Fibroblast of mammary gland (primary cell): Measurements from ENCODE around the gene ANGPTL4.

Source experiments
- DNase-seq: peaks from one replicate; pipeline ENCODE4 v3.0.0-alpha.2; 2010; ENCODE audit warnings: low read depth
- H3K4me3 ChIP-seq: 2 replicates; pipeline ENCODE4 v1.5.1; 2011; ENCODE audit warnings: low read depth, mild to moderate bottlenecking, low read length, moderate library complexity; ENCODE audit not compliant: control insufficient read depth
- TF ChIP-seq, protein P1 (sequence below): conservative IDR thresholded peaks from 2 replicates; pipeline ENCODE4 v1.5.1; 2011; ENCODE audit warnings: low read depth, low read length, inconsistent platforms; ENCODE audit not compliant: control insufficient read depth, insufficient read depth

ANGPTL4 gene

DNA sequence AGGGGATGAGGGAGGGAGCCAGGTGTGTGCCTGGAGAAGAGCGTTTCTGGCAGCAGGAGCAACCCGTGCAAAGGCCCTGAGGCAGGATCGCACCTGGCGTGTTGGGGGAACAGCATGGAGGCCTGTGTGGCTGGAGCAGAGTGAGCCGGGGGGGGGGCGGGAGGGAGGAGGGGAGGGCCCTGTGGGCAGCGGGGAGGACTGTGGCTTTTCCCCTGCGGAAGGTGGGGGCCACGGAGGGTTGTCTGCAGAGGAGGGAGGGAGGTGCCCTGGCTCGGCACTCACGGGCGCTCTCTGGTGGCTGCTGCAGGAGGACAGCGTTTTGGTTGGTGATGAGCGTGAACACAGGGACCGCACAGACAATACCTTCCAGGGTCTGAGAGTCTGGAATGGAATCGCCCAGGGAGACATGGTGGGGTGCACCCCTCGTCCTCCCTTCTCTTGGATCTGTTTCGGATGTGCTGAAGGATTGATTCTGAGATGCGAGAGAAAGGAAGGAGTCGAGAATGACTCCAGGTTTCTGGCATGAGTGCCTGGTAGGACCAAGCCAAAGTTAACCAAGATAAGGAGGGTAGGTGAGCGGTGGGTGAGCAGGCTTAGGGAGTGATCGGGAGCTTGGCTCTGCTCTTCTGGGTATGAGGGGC, 32.7 kb downstream of the ANGPTL4 start:
- TF ChIP-seq, protein P1, sequence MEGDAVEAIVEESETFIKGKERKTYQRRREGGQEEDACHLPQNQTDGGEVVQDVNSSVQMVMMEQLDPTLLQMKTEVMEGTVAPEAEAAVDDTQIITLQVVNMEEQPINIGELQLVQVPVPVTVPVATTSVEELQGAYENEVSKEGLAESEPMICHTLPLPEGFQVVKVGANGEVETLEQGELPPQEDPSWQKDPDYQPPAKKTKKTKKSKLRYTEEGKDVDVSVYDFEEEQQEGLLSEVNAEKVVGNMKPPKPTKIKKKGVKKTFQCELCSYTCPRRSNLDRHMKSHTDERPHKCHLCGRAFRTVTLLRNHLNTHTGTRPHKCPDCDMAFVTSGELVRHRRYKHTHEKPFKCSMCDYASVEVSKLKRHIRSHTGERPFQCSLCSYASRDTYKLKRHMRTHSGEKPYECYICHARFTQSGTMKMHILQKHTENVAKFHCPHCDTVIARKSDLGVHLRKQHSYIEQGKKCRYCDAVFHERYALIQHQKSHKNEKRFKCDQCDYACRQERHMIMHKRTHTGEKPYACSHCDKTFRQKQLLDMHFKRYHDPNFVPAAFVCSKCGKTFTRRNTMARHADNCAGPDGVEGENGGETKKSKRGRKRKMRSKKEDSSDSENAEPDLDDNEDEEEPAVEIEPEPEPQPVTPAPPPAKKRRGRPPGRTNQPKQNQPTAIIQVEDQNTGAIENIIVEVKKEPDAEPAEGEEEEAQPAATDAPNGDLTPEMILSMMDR: peak; percentile 79
- peak; percentile 56 for DNase-seq
- H3K4me3 ChIP-seq: no peak overlapping the region

DNA sequence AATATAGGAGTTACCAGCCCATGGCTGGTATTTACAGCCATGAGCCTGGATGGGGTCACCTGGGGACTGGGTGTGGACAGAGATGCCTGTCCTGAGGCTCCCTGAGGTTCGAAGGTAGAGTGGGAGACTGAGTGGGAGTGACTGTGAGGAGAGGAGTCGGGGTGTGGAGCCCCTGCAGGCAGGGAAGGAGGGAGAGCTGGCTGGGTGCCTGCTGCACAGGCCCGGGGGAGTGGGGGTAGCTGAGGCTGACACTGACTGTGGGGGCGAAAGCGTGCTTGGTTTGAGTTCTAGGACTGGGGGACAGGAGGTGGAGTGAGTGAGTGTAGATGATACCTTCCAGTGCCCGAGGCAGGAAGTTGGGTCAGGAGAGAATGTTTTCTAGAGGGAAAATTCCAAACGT, 33.3 kb downstream of the ANGPTL4 start:
- no peak for DNase-seq
- TF ChIP-seq, protein P1: no peak
- no peak overlapping the region for H3K4me3 ChIP-seq

DNA sequence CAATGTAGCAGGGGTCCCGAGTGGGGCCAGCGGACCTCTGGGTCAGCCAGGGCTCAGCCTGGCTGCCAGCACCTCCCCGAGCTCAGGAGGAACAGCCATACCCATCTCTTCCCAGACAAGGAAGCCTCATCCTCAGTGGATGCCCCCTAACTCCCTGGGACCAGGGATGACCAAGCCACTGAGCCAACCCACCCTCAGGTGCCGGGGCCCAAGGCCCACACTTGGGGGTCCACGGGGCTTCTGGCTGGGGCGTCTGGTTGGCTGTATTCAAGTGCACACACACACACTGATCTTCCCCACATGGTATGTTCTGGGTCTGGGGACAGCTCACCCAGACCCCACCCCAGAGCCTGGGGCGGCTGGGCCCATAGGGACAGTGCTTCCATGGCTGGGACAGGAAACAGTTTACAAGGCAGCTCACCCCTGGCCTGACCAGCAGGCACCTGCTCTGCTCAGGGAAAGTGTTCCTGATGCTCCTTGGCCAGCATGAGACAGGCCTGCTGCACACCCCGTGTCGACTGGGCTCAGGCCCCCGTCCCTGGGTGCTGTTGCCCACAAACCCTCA, 33.9 kb downstream of the ANGPTL4 start:
- TF ChIP-seq, protein P1: no peak
- no peak for DNase-seq

DNA sequence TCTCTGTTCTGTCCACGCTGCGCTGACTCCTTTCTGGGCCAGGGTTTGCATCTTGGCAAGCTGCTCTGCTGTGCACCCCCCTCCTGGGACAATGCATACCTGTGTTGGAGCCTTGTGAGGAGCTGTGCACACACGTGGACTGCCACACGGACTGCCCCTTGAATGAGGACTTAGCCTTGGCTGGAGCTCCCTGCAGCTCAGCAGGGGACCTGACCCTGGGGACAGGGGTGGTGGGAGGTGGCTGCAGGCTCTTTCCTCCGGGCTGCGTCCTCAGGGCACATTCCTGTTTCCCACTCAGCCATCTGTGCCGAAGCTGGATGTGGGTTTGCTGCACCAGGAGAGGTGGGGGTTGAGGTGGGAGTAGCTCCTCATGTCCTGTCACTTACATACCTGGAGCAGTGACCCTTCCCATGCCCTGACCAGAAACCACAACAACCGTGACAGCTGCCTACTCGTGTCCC, 34.4 kb downstream of the ANGPTL4 start:
- no peak overlapping the region for H3K4me3 ChIP-seq
- TF ChIP-seq, protein P1: no peak
- DNase-seq: no peak

More for the DNA sequence above, 33.9 kb downstream of the ANGPTL4 start:
- H3K4me3 ChIP-seq: no peak overlapping the region

DNA sequence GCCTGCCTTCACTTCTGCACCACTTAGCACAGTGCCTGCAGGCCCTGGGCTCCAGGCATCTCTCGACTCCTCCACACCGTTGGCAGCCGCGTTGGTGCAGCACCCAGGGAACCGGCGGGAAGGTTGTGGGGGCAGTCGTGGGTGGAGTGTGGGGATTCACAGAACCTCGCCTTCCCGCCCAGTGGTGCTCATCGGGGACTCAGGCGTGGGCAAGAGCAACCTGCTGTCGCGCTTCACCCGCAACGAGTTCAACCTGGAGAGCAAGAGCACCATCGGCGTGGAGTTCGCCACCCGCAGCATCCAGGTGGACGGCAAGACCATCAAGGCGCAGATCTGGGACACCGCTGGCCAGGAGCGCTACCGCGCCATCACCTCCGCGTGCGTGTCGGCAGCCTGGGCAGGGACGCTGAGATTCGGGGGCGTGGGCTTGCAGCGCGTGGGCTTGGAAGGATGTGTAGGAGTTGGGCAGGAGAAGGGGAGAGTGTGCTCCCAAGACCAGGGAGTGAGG, 35.8 kb downstream of the ANGPTL4 start:
- H3K4me3 ChIP-seq: no peak overlapping the region
- TF ChIP-seq, protein P1: no peak
- no peak for DNase-seq

DNA sequence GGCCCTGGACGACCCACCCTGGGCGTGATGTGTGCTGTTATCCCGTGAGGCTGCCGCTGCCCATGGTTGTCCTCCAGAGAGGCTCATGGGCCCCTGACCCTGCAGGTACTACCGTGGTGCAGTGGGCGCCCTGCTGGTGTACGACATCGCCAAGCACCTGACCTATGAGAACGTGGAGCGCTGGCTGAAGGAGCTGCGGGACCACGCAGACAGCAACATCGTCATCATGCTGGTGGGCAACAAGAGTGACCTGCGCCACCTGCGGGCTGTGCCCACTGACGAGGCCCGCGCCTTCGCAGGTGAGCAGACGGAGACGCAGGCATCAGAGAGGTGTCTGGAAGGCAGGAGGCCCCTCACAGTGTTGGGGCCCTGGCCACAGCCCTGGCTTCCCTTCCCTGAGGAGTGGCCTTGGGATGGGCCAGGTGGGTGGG, 38.0 kb downstream of the ANGPTL4 start:
- no peak overlapping the region for H3K4me3 ChIP-seq
- DNase-seq: no peak
- TF ChIP-seq, protein P1: no peak
